Thymus (tissue), 11 donors: Measurements from ENCODE around the gene KIRREL3. TPM values are rescaled to one million over a fixed set of nuclear protein-coding genes. Genes with fewer than 3 reads are reported as not detected.

ENCODE experiments used
- DNase-seq, 9 donors: peaks; one replicate each; pipeline ENCODE4 v3.0.0-alpha.2; 2013; ENCODE audit warnings: low spot score in 9 of 9, low read depth in 6 of 9, missing footprints in 1 of 9
- H3K27ac ChIP-seq, 2 donors: one replicate each; pipeline ENCODE4 v1.5.1; 2013; ENCODE audit warnings: control low read depth in 1 of 2, low read depth in 1 of 2, low read length in 1 of 2, mild to moderate bottlenecking in 1 of 2, moderate library complexity in 1 of 2
- H3K27me3 ChIP-seq, 2 donors: one replicate each; pipeline ENCODE4 v1.5.1; 2013; ENCODE audit warnings: low read length in 1 of 2; ENCODE audit not compliant: control insufficient read depth in 2 of 2, insufficient read depth in 1 of 2
- H3K36me3 ChIP-seq, 2 donors: one replicate each; pipeline ENCODE4 v1.5.1; 2013; ENCODE audit warnings: low read length in 1 of 2, mild to moderate bottlenecking in 1 of 2, moderate library complexity in 1 of 2; ENCODE audit not compliant: control insufficient read depth in 2 of 2, insufficient read depth in 2 of 2
- H3K4me1 ChIP-seq, 2 donors: one replicate each; pipeline ENCODE4 v1.5.1; 2013; ENCODE audit warnings: low read length in 2 of 2; ENCODE audit not compliant: control insufficient read depth in 2 of 2, insufficient read depth in 2 of 2
- H3K4me3 ChIP-seq, 2 donors: one replicate each; pipeline ENCODE4 v1.5.1; 2013; ENCODE audit warnings: low read length in 2 of 2, control low read depth in 1 of 2, mild to moderate bottlenecking in 1 of 2
- H3K9me3 ChIP-seq, 2 donors: one replicate each; pipeline ENCODE4 v1.5.1; 2013; ENCODE audit warnings: low read length in 1 of 2, mild to moderate bottlenecking in 1 of 2; ENCODE audit not compliant: control insufficient read depth in 2 of 2, insufficient read depth in 1 of 2
- WGBS: extraction: QIAGEN DNeasy Blood & Tissue Kit; methylation state at CpG from one replicate; pipeline ENCODE4 v1.1.7; 2013; 5-methylcytosine and 5-hydroxymethylcytosine counted together
- polyA plus RNA-seq: library from polyadenylated mRNA; stranded (reverse); fragments of 200-250 nt; gene quantifications from one replicate; pipeline ENCODE4 v1.2.3, GENCODE V29; 2013
- total RNA-seq: library from RNA; stranded (reverse); fragments of 120-200 nt; gene quantifications from one replicate; pipeline ENCODE4 v1.2.4, GENCODE V29; 2013
- donor health status: healthy.

KIRREL3 gene
- total and polyA plus RNA-seq, 2 donors = 0.09 to 0.14 TPM

DNA sequence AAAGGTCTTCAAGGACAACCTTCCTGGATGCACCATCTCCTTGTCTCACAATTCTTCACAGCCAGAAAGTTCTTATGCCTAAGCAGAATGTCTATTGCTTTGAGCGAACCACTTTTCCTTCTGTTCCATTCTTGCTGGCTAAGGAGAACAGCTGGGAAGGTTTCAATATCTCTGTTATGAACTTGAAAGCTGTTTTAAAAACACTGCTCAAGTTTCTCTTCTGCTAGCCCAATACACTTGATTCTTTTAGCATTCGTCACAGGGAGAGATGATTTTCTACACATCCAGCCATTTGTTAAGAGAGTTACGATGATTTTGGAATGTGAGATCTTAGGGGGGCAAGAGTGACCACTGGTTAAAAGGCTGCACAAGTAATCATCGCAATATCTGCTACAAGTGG lies 249.3 kb downstream of the KIRREL3 start:
- Histone ChIP-seq H3K9me3 (no peaks in the 10 kb centered on the region), H3K36me3 (no peaks in the 10 kb centered on the region), H3K27me3 (no peaks in the 10 kb centered on the region), H3K4me1 (no peaks in the 10 kb centered on the region), H3K27ac (no peak overlapping the region), H3K4me3 (no peak overlapping the region)
- no peak for DNase-seq
- 94% methylated on average over 4 of the region's 4 CpGs for WGBS

DNA sequence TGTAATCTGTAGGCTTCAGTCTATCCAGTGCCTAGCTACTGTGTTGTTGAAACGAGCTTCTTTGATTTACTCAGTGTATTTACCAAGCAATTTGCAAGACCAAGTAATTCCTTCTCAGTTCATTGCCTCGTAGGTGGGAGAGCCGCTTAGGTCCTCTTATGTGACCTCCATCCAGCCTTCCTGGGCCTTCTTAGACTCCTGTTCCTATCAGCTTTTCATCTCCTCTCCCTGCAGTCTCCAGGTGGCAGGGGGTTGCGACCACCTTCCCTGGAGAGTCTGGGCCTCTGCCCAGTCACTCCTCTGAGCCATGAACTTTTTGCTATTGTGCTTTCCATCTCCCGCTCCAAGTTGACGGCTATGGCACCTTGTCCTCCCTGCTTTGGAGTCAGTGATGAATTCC lies 251.8 kb downstream of the KIRREL3 start:
- Histone ChIP-seq H3K27ac (no peak overlapping the region), H3K4me3 (no peak overlapping the region)
- WGBS = 91% methylated on average over 6 of the region's 6 CpGs

GRCh38 chr11:126748100-126748791 lies 252.3 kb downstream of the KIRREL3 start:
- Histone ChIP-seq H3K4me3 (no peak overlapping the region), H3K27me3 (no peaks in the 10 kb centered on the region), H3K4me1 (no peaks in the 10 kb centered on the region), H3K27ac (no peak overlapping the region), H3K36me3 (no peaks in the 10 kb centered on the region), H3K9me3 (no peaks in the 10 kb centered on the region)
- DNase-seq = no peak
- WGBS = 51% methylated on average over 17 of the region's 17 CpGs

More for the DNA sequence above, 251.8 kb downstream of the KIRREL3 start:
- H3K36me3 ChIP-seq = no peaks in the 10 kb centered on the region
- H3K9me3 ChIP-seq = no peaks in the 10 kb centered on the region
- no peaks in the 10 kb centered on the region for H3K4me1 ChIP-seq
- no peak for DNase-seq
- no peaks in the 10 kb centered on the region for H3K27me3 ChIP-seq

- H3K27ac ChIP-seq = no peak overlapping the region
- no peak overlapping the region for H3K4me3 ChIP-seq
- H3K36me3 ChIP-seq = no peaks in the 10 kb centered on the region
- H3K27me3 ChIP-seq = no peaks in the 10 kb centered on the region
- no peaks in the 10 kb centered on the region for H3K4me1 ChIP-seq
- no peak for DNase-seq
- 87% methylated on average over 9 of the region's 9 CpGs for WGBS
- no peaks in the 10 kb centered on the region for H3K9me3 ChIP-seq
Measured at GRCh38 chr11:126747315-126747714, 253.3 kb downstream of the KIRREL3 start.

- 94% methylated on average over 4 of the region's 4 CpGs for WGBS
- H3K36me3 ChIP-seq = no peaks in the 10 kb centered on the region
- H3K4me3 ChIP-seq = no peak overlapping the region
- DNase-seq = no peak
- no peaks in the 10 kb centered on the region for H3K9me3 ChIP-seq
- no peaks in the 10 kb centered on the region for H3K27me3 ChIP-seq
- H3K27ac ChIP-seq = no peak overlapping the region
- H3K4me1 ChIP-seq = no peaks in the 10 kb centered on the region
Measured at GRCh38 chr11:126746443-126746842, 254.1 kb downstream of the KIRREL3 start.

DNA sequence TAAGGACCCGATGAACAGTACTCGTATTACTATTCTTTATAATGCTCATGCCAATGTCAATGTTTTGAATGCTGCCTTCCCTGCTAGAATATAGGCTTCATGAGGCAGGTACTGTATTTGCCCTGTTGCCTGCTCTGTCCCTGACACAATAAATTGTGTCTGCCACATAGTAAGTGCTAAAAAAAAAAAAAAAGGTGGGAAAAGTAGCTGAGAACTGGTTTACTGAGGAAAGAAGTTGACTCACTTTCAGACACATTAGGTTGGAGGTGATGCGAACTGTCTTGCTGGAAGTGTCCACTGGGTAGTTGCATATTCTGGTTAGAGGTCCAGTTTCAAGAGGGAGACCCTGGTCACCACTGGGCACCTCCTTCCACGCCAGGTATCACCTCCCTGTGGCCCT lies 255.9 kb downstream of the KIRREL3 start:
- H3K36me3 ChIP-seq = no peaks in the 10 kb centered on the region
- no peaks in the 10 kb centered on the region for H3K27me3 ChIP-seq
- WGBS = 89% methylated on average over 4 of the region's 4 CpGs
- H3K9me3 ChIP-seq = no peaks in the 10 kb centered on the region
- H3K4me3 ChIP-seq = no peak overlapping the region
- no peak overlapping the region for H3K27ac ChIP-seq
- no peaks in the 10 kb centered on the region for H3K4me1 ChIP-seq
- DNase-seq = no peak

DNA sequence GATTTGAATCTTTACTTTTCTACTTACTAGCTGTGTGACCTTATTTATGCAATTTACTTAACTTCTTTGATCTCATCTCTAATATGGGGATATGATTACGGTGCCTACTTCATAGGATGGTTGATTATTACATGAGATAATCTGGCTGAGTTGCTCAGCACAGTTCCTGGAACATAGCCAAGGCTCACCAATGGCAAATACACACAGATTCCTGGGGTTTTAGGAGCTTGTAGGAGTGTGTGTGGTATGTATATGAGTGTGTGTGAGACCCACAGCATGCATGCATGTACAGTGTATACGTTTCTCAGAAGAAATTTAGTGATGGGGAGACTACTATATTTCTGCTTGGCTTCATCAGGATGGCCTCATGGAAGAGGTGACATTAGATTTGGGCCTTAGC lies 256.9 kb downstream of the KIRREL3 start:
- WGBS = 82% methylated on average over 2 of the region's 2 CpGs
- Histone ChIP-seq H3K4me3 (no peak overlapping the region), H3K27me3 (no peaks in the 10 kb centered on the region), H3K36me3 (no peaks in the 10 kb centered on the region), H3K9me3 (no peaks in the 10 kb centered on the region), H3K4me1 (no peaks in the 10 kb centered on the region), H3K27ac (no peak overlapping the region)
- DNase-seq = no peak

DNA sequence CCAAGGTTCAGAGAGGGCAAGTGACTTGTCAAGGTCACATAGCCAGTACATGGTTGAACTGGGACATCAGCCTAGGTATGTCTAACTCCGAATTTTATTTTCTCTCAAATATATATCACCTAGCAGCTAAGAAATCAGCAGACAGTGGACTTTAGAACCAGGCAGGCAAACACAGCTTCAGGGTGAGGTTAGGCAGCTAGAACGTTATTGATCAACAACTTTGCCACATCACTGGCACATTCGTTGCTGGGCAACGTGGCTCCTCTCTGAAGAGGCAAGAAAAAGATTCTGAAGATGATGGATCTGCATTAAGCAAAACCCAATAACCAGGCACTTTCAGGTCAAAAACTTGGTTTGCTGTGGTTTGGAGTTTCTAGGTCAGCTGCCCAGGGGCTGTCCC lies 258.0 kb downstream of the KIRREL3 start:
- Histone ChIP-seq H3K27me3 (no peaks in the 10 kb centered on the region), H3K9me3 (no peaks in the 10 kb centered on the region), H3K4me1 (no peaks in the 10 kb centered on the region), H3K36me3 (no peaks in the 10 kb centered on the region), H3K4me3 (no peak overlapping the region), H3K27ac (no peak overlapping the region)
- 78% methylated on average over 4 of the region's 4 CpGs for WGBS
- DNase-seq = no peak

DNA sequence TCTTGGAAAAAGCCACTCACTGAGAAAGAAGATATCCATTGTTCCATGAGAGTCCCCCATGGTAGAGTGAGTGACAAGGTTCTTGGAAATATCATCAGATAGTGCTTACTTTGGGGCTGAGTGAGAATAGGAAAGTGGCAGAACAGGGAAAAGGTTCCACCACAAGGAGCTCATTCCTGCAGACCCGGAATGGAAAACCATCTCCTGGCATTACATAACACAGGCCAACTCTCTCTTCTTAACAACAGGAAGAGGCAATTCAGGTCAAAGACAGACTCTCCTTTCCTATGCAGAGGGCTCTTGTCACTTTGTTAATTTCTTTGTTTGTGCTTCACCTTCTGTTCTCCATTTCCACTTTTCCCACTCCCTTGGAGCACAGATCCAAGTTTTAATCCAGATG lies 259.7 kb downstream of the KIRREL3 start:
- Histone ChIP-seq H3K9me3 (no peaks in the 10 kb centered on the region), H3K4me3 (no peak overlapping the region), H3K27ac (no peak overlapping the region), H3K27me3 (peaks cover 0 to 2% of the 10 kb centered on the region in 2 donors), H3K36me3 (no peaks in the 10 kb centered on the region), H3K4me1 (no peaks in the 10 kb centered on the region)
- no peak for DNase-seq
- 65% methylated on average over 1 of the region's 1 CpG for WGBS
